SKM-1 treated with dmso at 0.1 percent for 144 hours (cell line): ENCODE measurements around the gene CPEB1.
"Not testable (repeated sequence)": the region's sequence is repeated elsewhere in the genome, so short reads cannot be mapped to it uniquely, and the experiment has no call there.

Experiments
- DNase-seq: peaks from one replicate; lab custom pipeline; 2025; ENCODE audit not compliant: unreplicated experiment; lab: John Stamatoyannopoulos, UW

The CPEB1 gene

DNA sequence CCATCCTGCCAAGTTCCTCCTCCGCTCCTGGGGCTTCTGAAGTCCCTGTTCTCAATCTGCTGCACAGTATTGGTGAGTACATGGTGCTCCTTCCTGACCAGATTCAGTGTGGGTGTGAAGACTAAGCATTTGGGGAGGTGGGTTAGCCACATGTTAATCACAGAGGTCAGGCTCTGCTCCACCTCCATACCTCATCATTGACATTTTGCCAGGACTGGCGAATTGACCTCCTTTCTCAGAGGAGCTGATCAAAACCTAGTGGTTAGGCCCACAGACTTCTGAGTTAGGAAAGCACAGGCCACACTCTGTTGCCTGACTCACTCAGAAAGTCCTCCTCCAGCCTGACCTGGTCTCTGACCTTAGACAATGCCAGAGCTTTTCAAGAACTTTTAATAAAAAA lies 98.5 kb downstream of the CPEB1 start:
- DNase-seq = no peak

DNA sequence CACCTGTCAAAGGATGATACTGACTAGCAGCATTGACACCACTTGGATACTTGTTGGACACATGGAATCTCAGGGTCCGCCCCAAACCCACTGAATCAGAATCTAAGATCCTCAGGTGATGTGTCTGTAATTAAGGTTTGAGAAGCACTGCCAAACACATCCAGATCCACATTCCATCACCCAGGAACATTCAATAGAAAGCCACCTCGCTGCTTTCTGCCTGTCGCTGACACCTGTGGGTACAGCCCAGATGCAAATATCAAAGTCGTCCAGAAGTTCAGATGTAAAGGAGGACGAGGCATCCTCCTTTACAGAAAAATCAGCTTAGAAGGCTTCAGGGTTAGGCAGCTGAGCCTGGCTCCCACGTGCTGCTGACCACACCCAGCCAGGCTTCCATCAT lies 101.7 kb downstream of the CPEB1 start:
- DNase-seq = no peak

DNA sequence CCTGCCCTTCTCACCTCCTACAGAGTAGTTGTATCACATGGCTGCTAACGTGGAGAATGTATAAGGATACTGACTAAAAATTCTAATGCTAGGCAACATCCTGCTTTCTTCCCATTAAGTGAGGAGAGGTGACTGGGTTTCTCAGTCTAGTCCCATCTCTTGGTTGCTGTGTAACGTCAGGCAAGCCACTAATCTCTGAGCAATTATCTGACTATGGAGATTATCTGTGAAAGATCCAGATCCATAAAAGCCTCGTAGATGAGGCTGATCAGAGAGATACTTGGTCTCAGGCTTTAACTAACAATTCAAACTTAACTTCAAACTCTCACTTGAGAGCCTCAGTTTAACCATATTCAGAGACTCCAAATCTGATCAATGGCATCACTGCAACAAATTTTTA lies 102.2 kb downstream of the CPEB1 start:
- DNase-seq = no peak

DNA sequence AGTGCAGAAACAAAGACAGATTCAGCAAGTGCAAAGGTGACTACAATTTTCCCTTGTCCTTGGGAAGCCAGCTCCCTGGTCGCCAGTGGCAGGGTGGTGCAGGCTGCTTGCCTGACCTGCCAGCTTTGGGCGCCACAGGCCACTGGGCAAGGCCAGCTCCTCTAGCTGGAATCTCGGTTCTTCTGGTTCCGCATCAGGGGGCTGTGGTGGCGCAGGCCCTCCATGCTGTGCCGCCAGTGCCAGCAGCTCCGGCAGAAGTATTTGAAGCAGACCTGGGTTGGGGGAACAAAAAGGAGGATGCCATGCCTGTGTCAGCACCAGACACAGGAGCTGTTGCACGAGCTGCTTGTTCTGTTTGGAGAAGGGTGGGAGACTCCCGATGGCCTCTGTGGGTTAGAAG lies 102.7 kb downstream of the CPEB1 start:
- DNase-seq = no peak

DNA sequence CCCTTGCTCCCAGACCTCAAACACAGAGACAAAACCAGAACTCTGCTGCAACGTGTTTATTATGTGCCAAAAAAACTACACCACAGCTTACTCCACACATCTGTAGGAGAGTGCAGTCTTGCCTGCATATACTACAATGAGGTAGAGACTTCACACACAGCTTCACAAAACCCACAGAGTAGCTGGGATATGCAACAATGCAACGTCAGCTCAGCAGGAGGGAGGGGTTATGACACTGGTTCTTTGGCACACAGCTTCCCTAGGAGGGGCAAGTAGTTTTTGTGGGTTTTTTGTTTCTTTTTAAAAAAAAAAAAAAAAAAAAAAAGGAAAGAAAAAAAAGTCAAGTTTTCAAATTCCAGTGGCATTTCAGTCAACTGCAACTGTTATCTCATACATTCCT lies 104.0 kb downstream of the CPEB1 start:
- DNase-seq = no peak

DNA sequence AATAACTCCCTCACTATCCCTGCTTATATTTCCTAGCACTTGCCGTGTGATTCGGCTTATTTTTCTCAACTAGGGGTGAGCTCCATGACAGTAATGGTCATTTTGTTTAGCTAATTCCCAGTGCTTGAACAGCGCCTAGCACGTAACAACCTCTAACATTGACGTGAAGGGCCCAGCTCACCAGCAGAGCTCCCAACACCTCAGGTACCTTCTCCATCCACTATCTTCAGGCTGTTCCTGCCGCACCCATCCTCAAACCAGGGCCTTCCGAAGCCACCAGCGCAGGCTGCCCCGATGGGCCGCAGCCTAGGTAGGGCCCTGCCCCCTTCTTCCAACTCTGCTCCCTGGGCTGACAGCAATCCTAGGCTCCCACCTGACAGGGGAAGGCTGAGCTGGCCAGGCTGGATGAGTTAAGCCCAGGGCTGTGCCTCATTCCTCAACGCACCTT lies 106.2 kb downstream of the CPEB1 start:
- no peak for DNase-seq

DNA sequence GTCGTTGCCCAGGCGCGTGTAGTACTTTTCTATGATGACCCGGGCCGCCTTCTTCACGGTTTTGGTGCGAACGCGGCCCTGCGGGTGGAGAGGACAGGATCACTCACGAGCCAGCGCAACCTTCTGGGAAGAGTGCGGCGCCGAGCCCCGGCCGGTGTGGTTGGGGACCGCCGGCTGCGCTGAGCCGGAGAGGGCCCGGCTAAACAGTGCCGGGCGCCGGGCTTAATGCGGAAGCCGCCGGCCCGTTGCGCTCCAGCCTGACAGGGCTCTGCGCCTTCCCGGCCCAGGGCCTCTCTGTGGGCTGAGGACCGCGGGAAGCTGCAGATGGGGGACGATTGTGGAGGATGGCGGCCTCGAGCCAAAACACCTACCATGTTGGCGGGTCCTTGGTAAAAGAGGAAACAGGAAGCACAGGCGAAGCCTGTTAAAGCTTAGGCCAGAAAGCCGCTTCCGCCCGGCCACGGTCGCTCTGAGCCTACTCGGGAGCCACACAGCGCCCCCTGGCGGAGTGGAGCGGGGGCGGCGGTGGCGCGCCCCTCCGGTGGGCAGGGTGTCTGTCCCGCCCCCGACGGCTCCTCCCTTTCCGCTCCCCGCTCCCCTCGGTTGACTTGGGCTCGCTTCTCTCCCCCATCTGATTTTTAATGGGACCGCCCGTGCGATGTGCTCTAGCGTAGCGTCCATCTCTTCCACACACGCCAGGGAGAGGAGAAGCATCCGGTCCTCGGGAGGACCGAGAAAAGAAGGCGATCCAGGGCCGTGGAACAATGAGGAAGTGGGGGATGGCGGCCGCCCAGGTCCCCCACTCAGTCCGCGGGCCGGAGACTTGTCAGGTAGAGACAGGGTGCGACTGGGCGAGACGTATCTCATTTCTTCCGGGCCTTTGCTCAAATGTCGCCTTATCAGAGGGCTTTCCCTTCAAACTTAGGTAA lies 106.8 kb downstream of the CPEB1 start, which contains the start of gene RPS17:
RPS17 (minus strand) TSS at position 403 of the 929 bp plus-strand sequence; CDS start at position 374, 29 bp downstream.
- DNase-seq = no peak

DNA sequence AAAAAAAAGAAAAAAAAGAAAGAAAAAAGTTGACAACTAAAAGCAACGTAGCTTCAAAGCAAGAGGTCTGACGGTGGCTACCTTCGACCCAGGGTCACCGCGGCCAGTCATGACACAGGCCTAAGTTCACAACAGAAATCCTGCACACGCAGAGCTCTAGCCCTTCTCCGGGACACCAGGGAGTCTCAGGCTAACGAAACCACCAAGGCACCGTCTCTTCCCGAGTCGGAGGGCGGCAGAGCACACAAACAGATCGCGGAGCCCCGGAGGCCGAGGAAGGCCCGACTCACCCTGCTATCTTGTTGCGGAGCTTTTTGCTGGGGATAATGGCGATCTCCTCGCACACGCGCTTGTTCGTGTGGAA lies 107.5 kb downstream of the CPEB1 start:
- DNase-seq = no peak

DNA sequence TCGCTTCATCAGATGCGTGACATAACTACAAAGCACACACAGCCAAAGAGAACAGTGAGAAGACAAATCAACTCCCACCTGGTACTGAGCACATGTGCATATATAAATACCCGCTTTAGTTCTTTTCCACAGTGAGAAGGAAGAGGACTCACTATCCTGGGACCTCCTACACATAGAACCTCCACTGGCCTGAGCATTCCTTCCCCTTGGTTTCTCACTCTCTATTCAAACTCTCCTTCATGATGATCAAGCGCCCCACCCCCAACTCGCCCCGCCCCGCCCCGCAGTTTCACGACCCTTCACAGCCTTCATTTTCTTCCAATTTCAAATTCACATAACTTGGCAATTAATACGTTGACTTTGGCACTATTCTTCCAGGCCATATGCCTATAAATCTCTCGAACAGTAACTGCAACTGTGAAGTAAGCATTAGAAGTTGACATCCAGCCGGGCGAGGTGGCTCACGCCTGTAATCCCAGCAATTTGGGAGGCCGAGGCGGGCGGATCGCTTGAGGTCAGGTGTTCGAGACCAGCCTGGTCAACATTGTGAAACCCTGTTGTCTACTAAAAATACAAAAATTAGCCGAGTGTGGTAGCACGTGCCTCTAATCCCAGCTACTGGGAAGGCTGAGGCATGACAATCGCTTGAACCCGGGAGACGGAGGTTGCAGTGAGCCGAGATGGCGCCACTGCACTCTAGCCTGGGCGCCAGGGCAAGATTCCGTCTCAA lies 108.0 kb downstream of the CPEB1 start:
- DNase-seq = no peak

DNA sequence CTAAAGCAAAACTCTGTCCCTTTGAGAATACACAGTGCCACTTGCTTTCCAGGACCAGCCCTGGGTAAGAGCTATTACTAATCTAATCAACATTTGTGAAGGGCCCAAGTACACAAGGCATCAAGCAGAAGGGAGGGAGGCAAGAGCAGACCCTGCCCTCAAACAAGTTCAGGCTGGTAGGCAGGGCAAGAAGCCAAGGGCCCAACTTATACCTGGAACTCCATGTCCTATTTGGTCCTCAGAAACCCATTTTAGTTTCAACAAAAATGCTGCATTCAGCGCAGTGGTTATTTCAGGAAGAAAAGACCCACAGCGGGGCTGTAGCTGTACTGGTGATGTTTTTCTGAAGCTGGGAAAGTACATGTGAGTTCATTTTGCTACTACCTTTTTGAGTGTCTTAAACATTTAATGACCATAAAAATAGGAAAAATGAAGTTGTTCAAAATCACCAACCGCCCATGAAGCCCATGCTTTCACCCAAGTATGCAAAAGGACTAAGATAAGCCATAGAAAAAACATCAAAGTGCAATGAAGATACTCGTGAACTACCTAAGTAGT lies 109.7 kb downstream of the CPEB1 start:
- DNase-seq = no peak

DNA sequence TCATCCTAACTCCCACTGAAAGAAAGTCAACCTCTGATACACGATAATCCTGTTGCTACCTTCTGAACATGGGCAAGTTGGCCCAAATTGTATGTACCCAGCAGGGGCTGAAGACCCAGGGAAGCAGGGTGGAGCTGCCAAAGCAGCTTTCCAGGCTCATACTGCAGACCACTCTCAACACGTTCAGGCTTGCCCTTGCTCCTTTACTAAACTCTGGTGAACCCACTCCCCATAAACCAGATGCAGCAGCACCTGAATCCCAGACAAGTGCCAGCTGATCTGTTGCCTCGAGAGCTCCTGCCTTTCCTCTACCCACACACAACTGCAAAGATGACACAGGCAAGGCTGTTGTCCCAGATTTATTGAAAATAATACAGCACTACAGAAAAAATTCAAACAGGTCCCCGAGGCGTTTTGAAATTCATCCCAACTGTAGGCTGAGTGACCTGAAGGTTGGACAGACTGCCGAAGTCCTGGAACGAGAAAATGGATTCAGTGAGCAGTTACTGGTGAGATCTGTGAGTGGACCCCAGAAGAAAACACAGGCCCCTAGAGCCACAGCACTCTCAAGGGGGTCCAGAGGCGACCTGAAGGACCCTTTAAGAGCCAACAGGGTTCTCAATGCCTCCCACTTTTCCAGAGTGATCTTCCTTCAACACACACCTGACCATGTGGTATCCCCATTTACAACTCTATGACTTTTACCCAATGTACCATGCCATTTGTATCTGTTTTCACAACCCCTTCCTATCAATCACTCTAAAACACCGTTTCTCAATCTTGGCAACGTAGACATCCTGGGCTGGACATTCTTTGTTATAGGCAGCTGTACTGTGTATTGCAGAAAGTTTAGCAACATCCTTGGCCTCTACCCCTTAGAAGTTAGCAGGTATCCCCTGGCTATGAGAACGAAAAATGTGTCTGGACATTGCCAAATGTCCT lies 110.5 kb downstream of the CPEB1 start:
- no peak for DNase-seq

DNA sequence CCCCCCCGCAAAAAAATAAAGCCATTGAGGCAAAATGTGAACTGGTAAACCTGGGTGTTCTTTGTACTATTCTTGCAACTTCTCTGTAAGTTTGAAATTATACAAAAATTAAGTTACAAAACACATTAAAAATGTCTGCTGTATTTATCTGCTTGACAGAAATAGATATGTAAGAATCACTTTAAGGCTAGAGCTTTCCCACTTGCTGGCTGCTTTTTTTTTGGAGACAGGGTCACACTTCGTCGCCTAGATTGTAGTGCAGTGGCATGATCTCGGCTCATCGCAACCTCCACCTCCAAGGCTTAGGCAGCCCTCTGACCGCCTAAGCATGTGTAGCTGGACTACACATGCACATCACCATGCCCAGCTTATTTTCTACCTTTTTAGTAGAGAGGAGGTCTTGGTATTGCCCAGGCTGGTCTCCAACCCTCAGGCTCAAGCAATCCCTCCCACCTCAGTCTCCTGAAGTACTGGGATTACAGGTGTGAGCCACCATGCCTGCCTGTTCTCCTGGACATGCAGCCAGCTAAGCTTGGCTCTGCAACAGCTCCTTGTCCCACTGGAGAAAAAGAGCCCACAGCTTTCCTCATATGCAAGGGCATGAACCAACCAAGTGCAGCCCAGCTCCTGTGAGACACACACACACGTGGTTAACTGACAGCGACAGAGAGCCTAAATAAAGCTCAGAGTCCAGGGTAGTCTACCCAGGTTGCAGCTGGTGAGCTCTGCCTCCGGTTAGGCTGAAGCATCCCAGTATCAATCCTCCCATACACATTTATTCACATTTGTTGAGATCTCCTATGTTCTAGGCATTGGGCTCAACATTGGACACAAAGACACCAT lies 111.4 kb downstream of the CPEB1 start:
- DNase-seq = no peak

DNA sequence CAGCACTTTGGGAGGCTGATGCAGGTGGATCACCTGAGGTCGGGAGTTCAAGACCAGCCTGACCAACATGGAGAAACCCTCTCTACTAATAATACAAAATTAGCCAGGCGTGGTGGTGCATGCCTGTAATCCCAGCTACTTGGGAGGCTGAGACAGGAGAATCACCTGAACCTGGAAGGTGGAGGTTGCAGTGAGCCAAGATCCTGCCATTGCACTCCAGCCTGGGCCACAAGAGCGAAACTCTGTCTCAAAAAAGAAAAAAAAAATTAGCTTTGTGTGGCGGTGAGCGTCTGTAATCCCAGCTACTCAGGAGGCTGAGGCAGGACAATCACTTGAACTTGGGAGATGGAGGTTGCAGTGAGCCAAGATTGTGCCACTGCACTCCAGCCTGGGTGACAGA lies 112.0 kb downstream of the CPEB1 start:
- not testable (repeated sequence) for DNase-seq

DNA sequence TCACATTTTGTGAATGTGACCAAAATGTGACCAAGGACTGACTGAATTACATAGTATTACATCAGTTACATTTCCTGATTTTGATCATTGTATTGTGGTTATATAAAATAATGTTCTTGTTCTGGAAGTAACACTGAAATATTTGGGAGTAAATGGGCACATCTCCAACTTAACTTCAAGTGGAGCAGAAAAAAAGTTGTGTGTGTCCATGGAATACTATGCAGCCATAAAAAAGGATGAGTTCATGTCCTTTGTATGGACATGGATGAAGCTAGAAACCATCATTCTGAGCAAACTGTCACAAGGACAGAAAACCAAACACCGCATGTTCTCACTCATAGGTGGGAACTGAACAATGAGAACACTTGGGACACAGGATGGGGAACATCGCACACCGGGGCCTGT lies 112.7 kb downstream of the CPEB1 start:
- DNase-seq = not testable (repeated sequence)

DNA sequence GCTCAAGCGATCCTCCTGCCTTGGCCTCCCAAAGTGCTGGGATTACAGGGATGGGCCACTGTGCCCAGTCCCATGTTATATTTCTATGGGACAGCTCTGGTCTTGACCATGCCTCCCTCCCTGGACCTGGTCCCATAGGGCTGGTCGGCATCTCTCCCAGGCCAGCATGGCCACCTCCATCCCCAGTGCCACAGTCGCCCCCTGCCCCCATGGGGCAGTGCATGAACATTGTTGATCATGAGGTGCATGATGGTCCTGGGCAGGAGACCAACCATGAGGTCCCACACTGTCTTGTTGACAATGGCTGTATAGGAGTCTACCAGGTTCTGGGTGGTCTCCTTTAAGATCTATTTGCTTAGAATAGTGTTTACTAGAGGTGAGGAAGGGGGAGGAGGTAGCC lies 113.4 kb downstream of the CPEB1 start:
- no peak for DNase-seq

DNA sequence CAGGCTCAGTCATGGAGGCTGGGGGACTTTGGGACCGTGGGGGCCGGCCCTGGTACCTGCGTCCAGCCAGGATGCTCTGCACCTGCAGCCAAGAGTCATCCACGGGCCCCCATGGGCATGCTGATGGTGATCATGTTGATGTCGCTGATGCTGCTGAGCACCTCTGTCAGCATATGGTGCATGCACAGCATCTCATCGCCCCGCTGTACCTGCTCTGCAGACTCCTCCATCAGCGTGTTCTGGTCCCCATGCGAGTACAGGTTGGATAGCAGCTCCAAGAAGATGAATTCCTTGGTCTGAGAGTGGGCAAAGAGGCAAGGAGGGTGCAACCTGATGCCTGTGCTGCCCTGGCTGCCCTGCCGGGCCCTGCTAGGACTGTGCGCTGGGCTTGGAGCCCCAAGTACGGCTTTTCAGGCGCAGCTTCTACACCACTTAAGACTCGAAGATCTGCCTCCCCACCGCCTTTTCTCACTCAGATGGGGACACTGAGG lies 114.1 kb downstream of the CPEB1 start:
- DNase-seq = no peak

DNA sequence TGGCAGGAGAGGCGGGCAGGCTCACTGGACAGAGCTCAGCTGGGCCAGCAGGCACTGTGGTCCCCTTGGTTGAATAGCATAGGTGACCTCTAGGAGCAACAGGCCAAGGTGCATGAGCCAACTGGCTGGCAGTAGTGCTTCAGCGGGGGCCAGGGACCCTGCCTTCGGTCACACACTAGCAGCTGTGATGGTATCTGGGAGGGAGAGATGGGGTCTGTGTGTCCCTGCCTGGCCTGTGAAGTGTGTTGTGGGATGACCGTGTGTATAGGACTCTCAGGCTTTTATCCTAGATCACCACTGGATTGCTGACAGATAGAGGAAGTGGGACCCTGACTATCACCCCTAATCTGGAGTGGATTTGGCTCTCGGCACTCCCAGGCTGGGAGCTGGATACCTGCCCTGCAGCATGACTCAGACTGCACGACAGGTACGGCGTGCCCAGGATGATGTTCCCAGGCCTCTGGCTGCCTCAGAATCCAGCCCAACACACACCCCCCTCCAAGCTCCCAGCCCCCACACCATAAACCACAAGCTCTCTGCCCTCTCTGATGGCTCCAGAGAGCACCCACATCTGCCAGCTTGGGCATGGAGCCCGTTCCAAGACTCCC lies 114.7 kb downstream of the CPEB1 start:
- no peak for DNase-seq

DNA sequence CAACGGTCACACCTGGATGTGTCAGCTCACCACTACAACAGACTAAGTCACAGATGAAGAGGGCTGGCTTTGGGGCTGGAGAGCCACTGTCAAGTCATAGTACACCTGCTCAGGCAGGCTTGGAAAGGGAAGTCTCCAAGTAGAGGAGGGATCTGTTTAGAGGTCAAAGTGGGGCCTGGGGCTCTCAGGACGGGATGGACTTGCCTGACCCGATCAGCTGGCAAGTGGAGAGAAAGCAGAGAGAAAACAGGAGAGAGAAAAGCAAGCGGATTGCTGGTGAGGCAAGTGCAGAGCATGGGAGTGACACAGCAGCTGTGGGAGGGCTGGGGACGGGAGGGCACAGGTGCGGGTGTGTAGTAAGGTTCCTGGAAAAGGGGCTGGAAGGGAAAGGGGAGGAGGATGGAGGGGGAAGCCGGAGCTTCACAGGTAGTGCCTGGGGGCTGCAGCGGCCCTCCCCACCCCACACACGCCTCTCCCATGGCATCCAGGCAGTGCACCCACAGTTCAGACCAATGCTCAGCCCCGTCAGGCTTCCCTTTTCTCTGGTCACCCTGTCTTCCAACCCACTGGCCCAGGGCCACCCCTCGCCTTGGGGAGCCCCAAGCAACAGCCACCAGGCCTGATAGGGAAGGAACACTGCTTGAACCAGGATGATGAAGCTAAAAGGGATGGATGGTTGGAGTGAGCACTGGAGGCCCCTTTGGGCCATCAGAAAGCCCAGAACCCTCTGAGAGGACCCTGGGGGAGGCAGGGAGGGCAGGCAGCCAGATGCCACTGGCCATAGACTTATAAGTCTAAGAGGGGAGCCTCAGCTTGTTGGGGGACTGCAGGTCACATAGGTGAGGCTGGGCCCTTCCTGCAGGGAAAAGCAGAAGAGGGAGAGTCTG lies 115.4 kb downstream of the CPEB1 start:
- no peak for DNase-seq
